SK-N-SH (cell line): Measurements from ENCODE around the gene IQGAP1.

ENCODE experiments used
- CHD2 ChIP-seq: fragments of 150-350 bp; IDR thresholded peaks from 2 replicates; pipeline ENCODE4 v1.6.1; 2018; ENCODE audit warnings: low read length; ENCODE audit not compliant: partially characterized antibody
- FOXJ3 ChIP-seq: sonication (generic); formaldehyde crosslinking; IDR thresholded peaks from 2 replicates; pipeline ENCODE4 v1.5.1; 2020; ENCODE audit warnings: mild to moderate bottlenecking, missing genetic modification reagents
- FOXM1 ChIP-seq: IDR thresholded peaks from 2 replicates; pipeline ENCODE4 v1.4.0; 2012; ENCODE audit warnings: low read depth, mild to moderate bottlenecking
- RCOR1 ChIP-seq: fragments of 150-350 bp; IDR thresholded peaks from 2 replicates; pipeline ENCODE4 v1.6.1; 2017; ENCODE audit warnings: antibody characterized with exemption, low read length
- SMC3 ChIP-seq: IDR thresholded peaks from 2 replicates; pipeline ENCODE4 v1.6.1; 2012; ENCODE audit warnings: low read depth, low read length, improper control_type of control experiment
- TF ChIP-seq, protein P1 (sequence below): IDR thresholded peaks from 2 replicates; pipeline ENCODE4 v1.6.1; 2012; ENCODE audit warnings: mild to moderate bottlenecking, low read depth, low read length, moderate library complexity
- TF ChIP-seq, protein P2 (sequence below): fragments of 200-600 bp; sonication (generic); IDR thresholded peaks from 2 replicates; pipeline ENCODE4 v1.6.1; 2017; ENCODE audit warnings: antibody characterized with exemption, mild to moderate bottlenecking, moderate library complexity

DNA sequence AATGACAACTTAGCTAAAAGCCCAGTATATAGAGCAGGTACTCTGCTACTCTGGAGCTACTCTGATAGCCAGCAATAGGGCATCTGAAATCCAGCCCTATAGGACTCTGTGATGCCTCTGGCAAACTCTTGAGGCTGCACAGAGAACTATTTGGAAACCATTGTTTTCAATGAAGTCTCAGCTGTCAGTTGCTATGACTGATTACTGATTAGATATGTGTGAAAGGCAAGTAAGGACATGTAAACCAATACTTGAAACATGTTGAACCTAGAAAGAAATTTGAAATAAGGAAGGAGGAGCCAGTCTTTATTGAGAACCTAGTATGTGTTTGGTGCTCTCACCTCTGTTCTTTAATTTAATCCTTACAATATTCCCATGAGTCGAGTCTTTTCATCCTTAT, 101.5 kb downstream of the IQGAP1 start:
- TF ChIP-seq, protein P1, sequence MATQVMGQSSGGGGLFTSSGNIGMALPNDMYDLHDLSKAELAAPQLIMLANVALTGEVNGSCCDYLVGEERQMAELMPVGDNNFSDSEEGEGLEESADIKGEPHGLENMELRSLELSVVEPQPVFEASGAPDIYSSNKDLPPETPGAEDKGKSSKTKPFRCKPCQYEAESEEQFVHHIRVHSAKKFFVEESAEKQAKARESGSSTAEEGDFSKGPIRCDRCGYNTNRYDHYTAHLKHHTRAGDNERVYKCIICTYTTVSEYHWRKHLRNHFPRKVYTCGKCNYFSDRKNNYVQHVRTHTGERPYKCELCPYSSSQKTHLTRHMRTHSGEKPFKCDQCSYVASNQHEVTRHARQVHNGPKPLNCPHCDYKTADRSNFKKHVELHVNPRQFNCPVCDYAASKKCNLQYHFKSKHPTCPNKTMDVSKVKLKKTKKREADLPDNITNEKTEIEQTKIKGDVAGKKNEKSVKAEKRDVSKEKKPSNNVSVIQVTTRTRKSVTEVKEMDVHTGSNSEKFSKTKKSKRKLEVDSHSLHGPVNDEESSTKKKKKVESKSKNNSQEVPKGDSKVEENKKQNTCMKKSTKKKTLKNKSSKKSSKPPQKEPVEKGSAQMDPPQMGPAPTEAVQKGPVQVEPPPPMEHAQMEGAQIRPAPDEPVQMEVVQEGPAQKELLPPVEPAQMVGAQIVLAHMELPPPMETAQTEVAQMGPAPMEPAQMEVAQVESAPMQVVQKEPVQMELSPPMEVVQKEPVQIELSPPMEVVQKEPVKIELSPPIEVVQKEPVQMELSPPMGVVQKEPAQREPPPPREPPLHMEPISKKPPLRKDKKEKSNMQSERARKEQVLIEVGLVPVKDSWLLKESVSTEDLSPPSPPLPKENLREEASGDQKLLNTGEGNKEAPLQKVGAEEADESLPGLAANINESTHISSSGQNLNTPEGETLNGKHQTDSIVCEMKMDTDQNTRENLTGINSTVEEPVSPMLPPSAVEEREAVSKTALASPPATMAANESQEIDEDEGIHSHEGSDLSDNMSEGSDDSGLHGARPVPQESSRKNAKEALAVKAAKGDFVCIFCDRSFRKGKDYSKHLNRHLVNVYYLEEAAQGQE: no peak
- TF ChIP-seq, protein P2, sequence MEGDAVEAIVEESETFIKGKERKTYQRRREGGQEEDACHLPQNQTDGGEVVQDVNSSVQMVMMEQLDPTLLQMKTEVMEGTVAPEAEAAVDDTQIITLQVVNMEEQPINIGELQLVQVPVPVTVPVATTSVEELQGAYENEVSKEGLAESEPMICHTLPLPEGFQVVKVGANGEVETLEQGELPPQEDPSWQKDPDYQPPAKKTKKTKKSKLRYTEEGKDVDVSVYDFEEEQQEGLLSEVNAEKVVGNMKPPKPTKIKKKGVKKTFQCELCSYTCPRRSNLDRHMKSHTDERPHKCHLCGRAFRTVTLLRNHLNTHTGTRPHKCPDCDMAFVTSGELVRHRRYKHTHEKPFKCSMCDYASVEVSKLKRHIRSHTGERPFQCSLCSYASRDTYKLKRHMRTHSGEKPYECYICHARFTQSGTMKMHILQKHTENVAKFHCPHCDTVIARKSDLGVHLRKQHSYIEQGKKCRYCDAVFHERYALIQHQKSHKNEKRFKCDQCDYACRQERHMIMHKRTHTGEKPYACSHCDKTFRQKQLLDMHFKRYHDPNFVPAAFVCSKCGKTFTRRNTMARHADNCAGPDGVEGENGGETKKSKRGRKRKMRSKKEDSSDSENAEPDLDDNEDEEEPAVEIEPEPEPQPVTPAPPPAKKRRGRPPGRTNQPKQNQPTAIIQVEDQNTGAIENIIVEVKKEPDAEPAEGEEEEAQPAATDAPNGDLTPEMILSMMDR: no peak
- TF ChIP-seq RCOR1 (no peak), SMC3 (no peak), CHD2 (no peak), FOXM1 (no peak), FOXJ3 (no peak)
